Panc1 (cell line): ENCODE measurements around the gene NDUFS7. TPM values are rescaled to one million over a fixed set of nuclear protein-coding genes. Genes with fewer than 3 reads are reported as not detected.

ENCODE experiments used
- ATAC-seq: fragments of 200-7000 bp; cut with Tn5 transposase; 2 replicates; pipeline ENCODE4 v1.9.1; 2020; ENCODE audit warnings: mild to moderate bottlenecking, moderate library complexity
- BruUV-seq: library from RNA; stranded (reverse); fragments of 400-500 nt; replicated peaks from 2 replicates; lab custom pipeline; 2021; lab: Mats Ljungman, UMichigan
- CTCF ChIA-PET: fragments of 300-600 bp; sonication (Branson Sonifier 250); formaldehyde crosslinking; loops from one replicate; lab custom pipeline; 2022; ENCODE audit warnings: antibody characterized with exemption; lab: Charles Lee
- POLR2A ChIA-PET: fragments of 300-600 bp; sonication (Branson Sonifier 250); formaldehyde crosslinking; loops from one replicate; lab custom pipeline; 2022; ENCODE audit warnings: antibody characterized with exemption; lab: Charles Lee
- DNase-seq: peaks from one replicate; pipeline ENCODE4 v3.0.0-alpha.2; 2010; ENCODE audit warnings: low read depth, low spot score
- H3K27ac ChIP-seq: 2 replicates; pipeline ENCODE4 v1.5.1; 2011; ENCODE audit warnings: mild to moderate bottlenecking, low read length, inconsistent platforms
- H3K27me3 ChIP-seq: fragments of 200-500 bp; sonication (Bioruptor generic); 2 replicates; pipeline ENCODE4 v1.6.0; 2014; ENCODE audit warnings: low read length, inconsistent platforms; ENCODE audit not compliant: control insufficient read depth, insufficient read depth
- H3K36me3 ChIP-seq: fragments of 200-500 bp; sonication (Bioruptor generic); 2 replicates; pipeline ENCODE4 v1.5.1; 2014; ENCODE audit warnings: inconsistent platforms, mild to moderate bottlenecking, low read length, moderate library complexity; ENCODE audit not compliant: control insufficient read depth, insufficient read depth
- H3K4me1 ChIP-seq: 2 replicates; pipeline ENCODE4 v1.5.1; 2011; ENCODE audit warnings: inconsistent platforms, mild to moderate bottlenecking, low read length, moderate library complexity; ENCODE audit not compliant: control insufficient read depth, insufficient read depth
- H3K4me3 ChIP-seq, 2 experiments: 2 replicates each; pipeline ENCODE4 v1.5.1; 2011 to 2012; ENCODE audit warnings: low read depth in 2 of 2, low read length in 2 of 2, mild to moderate bottlenecking in 2 of 2, inconsistent platforms in 1 of 2, moderate library complexity in 1 of 2
- H3K9me3 ChIP-seq: fragments of 200-500 bp; sonication (Bioruptor generic); 2 replicates; pipeline ENCODE4 v1.5.1; 2014; ENCODE audit warnings: low read depth, mild to moderate bottlenecking, inconsistent platforms, low read length, moderate library complexity; ENCODE audit not compliant: control insufficient read depth, insufficient read depth
- CTCF ChIP-seq: fragments of 450-650 bp; IDR thresholded peaks from 2 replicates; pipeline ENCODE4 v1.5.1; 2017; ENCODE audit warnings: mild to moderate bottlenecking
- POLR2AphosphoS5 ChIP-seq: IDR thresholded peaks from 2 replicates; pipeline ENCODE4 v1.6.1; 2012; ENCODE audit warnings: mild to moderate bottlenecking, low read depth, low read length, moderate library complexity
- SIN3A ChIP-seq: IDR thresholded peaks from 2 replicates; pipeline ENCODE4 v1.6.1; 2012; ENCODE audit warnings: low read depth, mild to moderate bottlenecking, low read length, moderate library complexity, borderline replicate concordance; ENCODE audit not compliant: insufficient read depth
- TCF7L2 ChIP-seq: IDR thresholded peaks from 2 replicates; pipeline ENCODE4 v1.6.1; 2011; ENCODE audit warnings: mild to moderate bottlenecking, low read depth, low read length, inconsistent platforms
- in situ Hi-C: cut with HindIII; loops from 2 replicates; pipeline ENCODE4 v1.10.0; 2016; ENCODE audit warnings: low sequenced_read_pairs, low pct_unique_long_range_greater_than_20kb
- intact Hi-C: fragments of 100-400 bp; cut with micrococcal nuclease; formaldehyde crosslinking; loops from one replicate; pipeline ENCODE4 v1.10.0; 2022; ENCODE audit not compliant: unreplicated experiment
- total RNA-seq: library from RNA; stranded (reverse); gene quantifications from one replicate; pipeline ENCODE4 v1.2.1, GENCODE V29; 2021; ENCODE audit not compliant: unreplicated experiment
- TF ChIP-seq, protein P1 (sequence below), 2 experiments: IDR thresholded peaks; 2 replicates each; pipeline ENCODE4 v1.6.1; 2011 to 2012; ENCODE audit warnings: low read depth in 2 of 2, control low read depth in 1 of 2, low read length in 1 of 2, mild to moderate bottlenecking in 1 of 2, moderate library complexity in 1 of 2; ENCODE audit not compliant: insufficient read depth in 1 of 2

NDUFS7 gene
- total RNA-seq, 1 experiment from 2014 or later = 73.0 TPM

GRCh38 chr19:1377965-1378785, 5.5 kb upstream of the NDUFS7 start:
- Histone ChIP-seq H3K4me3 (no peak overlapping the region), H3K4me1 (no peaks in the 10 kb centered on the region), H3K27ac (no peak overlapping the region), H3K36me3 (no peaks in the 10 kb centered on the region), H3K9me3 (no peaks in the 10 kb centered on the region), H3K27me3 (no peaks in the 10 kb centered on the region)
- POLR2A ChIA-PET = no interaction called here
- BruUV-seq = no TSS peak
- ATAC-seq (no peak), DNase-seq (no peak)
- intact Hi-C loops (loop anchor here (10.0 kb wide), 1 partner anchor 103 kb away; the partner anchor contains the start of gene FAM174C), in situ Hi-C loops (no loop called here)
- TF ChIP-seq SIN3A = no peak
- no peak for TF ChIP-seq TCF7L2
- TF ChIP-seq, protein P1, sequence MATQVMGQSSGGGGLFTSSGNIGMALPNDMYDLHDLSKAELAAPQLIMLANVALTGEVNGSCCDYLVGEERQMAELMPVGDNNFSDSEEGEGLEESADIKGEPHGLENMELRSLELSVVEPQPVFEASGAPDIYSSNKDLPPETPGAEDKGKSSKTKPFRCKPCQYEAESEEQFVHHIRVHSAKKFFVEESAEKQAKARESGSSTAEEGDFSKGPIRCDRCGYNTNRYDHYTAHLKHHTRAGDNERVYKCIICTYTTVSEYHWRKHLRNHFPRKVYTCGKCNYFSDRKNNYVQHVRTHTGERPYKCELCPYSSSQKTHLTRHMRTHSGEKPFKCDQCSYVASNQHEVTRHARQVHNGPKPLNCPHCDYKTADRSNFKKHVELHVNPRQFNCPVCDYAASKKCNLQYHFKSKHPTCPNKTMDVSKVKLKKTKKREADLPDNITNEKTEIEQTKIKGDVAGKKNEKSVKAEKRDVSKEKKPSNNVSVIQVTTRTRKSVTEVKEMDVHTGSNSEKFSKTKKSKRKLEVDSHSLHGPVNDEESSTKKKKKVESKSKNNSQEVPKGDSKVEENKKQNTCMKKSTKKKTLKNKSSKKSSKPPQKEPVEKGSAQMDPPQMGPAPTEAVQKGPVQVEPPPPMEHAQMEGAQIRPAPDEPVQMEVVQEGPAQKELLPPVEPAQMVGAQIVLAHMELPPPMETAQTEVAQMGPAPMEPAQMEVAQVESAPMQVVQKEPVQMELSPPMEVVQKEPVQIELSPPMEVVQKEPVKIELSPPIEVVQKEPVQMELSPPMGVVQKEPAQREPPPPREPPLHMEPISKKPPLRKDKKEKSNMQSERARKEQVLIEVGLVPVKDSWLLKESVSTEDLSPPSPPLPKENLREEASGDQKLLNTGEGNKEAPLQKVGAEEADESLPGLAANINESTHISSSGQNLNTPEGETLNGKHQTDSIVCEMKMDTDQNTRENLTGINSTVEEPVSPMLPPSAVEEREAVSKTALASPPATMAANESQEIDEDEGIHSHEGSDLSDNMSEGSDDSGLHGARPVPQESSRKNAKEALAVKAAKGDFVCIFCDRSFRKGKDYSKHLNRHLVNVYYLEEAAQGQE (IDR thresholded peaks at IDR 0.05; ENCODE audit: insufficient read depth in 1 of 2, low read depth in 2 of 2, low read length in 1 of 2) = no peak
- TF ChIP-seq POLR2AphosphoS5 = no peak
- TF ChIP-seq CTCF = no peak; the same call in 1 of the 2 replicates
- CTCF ChIA-PET = no interaction called here

GRCh38 chr19:1379126-1379905, 4.4 kb upstream of the NDUFS7 start:
- Histone ChIP-seq H3K27ac (no peak overlapping the region), H3K9me3 (no peaks in the 10 kb centered on the region), H3K36me3 (peaks cover 4% of the 10 kb centered on the region; the same call in 1 of the 2 replicates), H3K4me3 (no peak overlapping the region), H3K27me3 (no peaks in the 10 kb centered on the region), H3K4me1 (no peaks in the 10 kb centered on the region)
- BruUV-seq = no TSS peak
- ChIA-PET POLR2A (no interaction called here), CTCF (no interaction called here)
- ATAC-seq = no peak
- TF ChIP-seq TCF7L2 (no peak), POLR2AphosphoS5 (no peak), SIN3A (no peak), CTCF (no peak)
- TF ChIP-seq, protein P1 (IDR thresholded peaks at IDR 0.05; ENCODE audit: insufficient read depth in 1 of 2, low read depth in 2 of 2, low read length in 1 of 2) = no peak
- intact Hi-C loops (loop anchor here (10.0 kb wide), 1 partner anchor 105 kb away; the partner anchor contains the start of gene FAM174C), in situ Hi-C loops (no loop called here)
- no peak for DNase-seq
